Measurements from ENCODE around the gene GABRG3.
"Not testable (repeated sequence)": the region's sequence is repeated elsewhere in the genome, so short reads cannot be mapped to it uniquely, and the experiment has no call there.

GABRG3 gene

GRCh38 chr15:27119695-27120266 is 148.8 kb downstream of the GABRG3 start:
- no peak for DNase-seq

GRCh38 chr15:27121672-27122071 is 150.7 kb downstream of the GABRG3 start:
- no peak for DNase-seq

GRCh38 chr15:27123291-27123690 is 152.3 kb downstream of the GABRG3 start:
- no peak for DNase-seq

- no peak for DNase-seq
Measured at GRCh38 chr15:27123808-27124207, 152.8 kb downstream of the GABRG3 start.

GRCh38 chr15:27124287-27124871 is 153.4 kb downstream of the GABRG3 start:
- DNase-seq, result no peak

- DNase-seq, result no peak
Measured at GRCh38 chr15:27125185-27125584, 154.2 kb downstream of the GABRG3 start.

GRCh38 chr15:27126449-27126848 is 155.5 kb downstream of the GABRG3 start:
- DNase-seq, result no peak

- DNase-seq, result peak; percentile 52
Measured at GRCh38 chr15:27127815-27128570, 157.0 kb downstream of the GABRG3 start.

- DNase-seq, result no peak
Measured at GRCh38 chr15:27133249-27133648, 162.3 kb downstream of the GABRG3 start.

- no peak for DNase-seq
Measured at GRCh38 chr15:27134481-27134880, 163.5 kb downstream of the GABRG3 start.

- DNase-seq, result no peak
Measured at GRCh38 chr15:27135151-27135550, 164.2 kb downstream of the GABRG3 start.

GRCh38 chr15:27137127-27137526 is 166.1 kb downstream of the GABRG3 start:
- DNase-seq, result no peak

- peak; percentile 13 for DNase-seq
Measured at GRCh38 chr15:27165590-27165989, 194.6 kb downstream of the GABRG3 start.

GRCh38 chr15:27166917-27167316 is 195.9 kb downstream of the GABRG3 start:
- DNase-seq, result no peak

- DNase-seq, result no peak
Measured at GRCh38 chr15:27167738-27168137, 196.8 kb downstream of the GABRG3 start.

GRCh38 chr15:27170851-27171250 is 199.9 kb downstream of the GABRG3 start:
- DNase-seq, result no peak

GRCh38 chr15:27172821-27173220 is 201.8 kb downstream of the GABRG3 start:
- DNase-seq, result no peak

GRCh38 chr15:27175472-27176153 is 204.6 kb downstream of the GABRG3 start:
- DNase-seq, result no peak

- no peak for DNase-seq
Measured at GRCh38 chr15:27176785-27177406, 205.9 kb downstream of the GABRG3 start.

GRCh38 chr15:27179789-27180188 is 208.8 kb downstream of the GABRG3 start:
- DNase-seq, result no peak

- DNase-seq, result no peak
Measured at GRCh38 chr15:27182561-27183110, 211.7 kb downstream of the GABRG3 start.

GRCh38 chr15:27183201-27183600 is 212.2 kb downstream of the GABRG3 start:
- DNase-seq, result no peak

GRCh38 chr15:27191515-27191914 is 220.5 kb downstream of the GABRG3 start:
- DNase-seq, result not testable (repeated sequence)

All from COR-L47 (cell line).